Epithelial cell of esophagus (primary cell): ENCODE measurements around the gene ZC3H6.
"Not testable (repeated sequence)": the region's sequence is repeated elsewhere in the genome, so short reads cannot be mapped to it uniquely, and the experiment has no call there.

Experiments used
- DNase-seq: peaks from one replicate; pipeline ENCODE4 v3.0.0; 2010; ENCODE audit warnings: low read depth
- H3K4me3 ChIP-seq: 2 replicates; pipeline ENCODE4 v1.5.1; 2011; ENCODE audit warnings: mild to moderate bottlenecking, low read length, control low read depth
- TF ChIP-seq, protein P1 (sequence below): IDR thresholded peaks from 2 replicates; pipeline ENCODE4 v1.5.1; 2011; ENCODE audit warnings: low read depth, mild to moderate bottlenecking, low read length, control low read depth, inconsistent platforms; ENCODE audit not compliant: insufficient read depth; ENCODE audit errors: missing control alignments

Gene ZC3H6

GRCh38 chr2:112276954-112277353, 1.6 kb downstream of the ZC3H6 start:
- TF ChIP-seq, protein P1, sequence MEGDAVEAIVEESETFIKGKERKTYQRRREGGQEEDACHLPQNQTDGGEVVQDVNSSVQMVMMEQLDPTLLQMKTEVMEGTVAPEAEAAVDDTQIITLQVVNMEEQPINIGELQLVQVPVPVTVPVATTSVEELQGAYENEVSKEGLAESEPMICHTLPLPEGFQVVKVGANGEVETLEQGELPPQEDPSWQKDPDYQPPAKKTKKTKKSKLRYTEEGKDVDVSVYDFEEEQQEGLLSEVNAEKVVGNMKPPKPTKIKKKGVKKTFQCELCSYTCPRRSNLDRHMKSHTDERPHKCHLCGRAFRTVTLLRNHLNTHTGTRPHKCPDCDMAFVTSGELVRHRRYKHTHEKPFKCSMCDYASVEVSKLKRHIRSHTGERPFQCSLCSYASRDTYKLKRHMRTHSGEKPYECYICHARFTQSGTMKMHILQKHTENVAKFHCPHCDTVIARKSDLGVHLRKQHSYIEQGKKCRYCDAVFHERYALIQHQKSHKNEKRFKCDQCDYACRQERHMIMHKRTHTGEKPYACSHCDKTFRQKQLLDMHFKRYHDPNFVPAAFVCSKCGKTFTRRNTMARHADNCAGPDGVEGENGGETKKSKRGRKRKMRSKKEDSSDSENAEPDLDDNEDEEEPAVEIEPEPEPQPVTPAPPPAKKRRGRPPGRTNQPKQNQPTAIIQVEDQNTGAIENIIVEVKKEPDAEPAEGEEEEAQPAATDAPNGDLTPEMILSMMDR = no peak
- no peak for DNase-seq
- H3K4me3 ChIP-seq = peak overlapping the region; percentile 86

DNA sequence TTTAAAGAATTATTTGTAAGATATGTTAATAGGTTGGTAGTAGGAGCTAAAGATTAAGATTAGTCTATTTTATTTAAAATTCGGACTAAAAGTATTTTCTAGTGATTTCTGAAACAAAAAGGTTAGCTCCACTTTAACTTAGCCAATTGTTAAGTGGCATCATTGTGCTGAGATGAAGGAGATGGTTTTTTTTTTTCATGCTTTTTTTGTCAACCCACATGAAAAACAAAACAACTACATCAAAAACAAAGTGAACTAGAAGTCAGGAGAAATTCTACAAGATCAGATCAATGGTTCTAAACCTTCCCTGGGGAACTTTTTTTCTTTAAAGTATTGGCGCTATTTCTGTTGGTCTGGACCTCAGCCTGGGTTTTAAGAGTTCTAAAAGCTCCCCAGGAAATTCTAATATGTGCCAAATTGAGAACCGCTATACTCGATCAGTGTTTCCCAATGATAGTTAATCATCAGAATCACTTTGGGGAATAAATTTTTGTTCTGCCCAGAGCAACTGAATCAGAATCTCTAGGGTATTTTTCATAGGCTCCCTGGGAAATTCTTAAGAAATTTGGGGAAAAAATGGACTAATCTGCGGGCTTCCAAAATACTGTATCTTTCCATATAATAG, 2.3 kb downstream of the ZC3H6 start:
- TF ChIP-seq, protein P1 = no peak
- DNase-seq = no peak

GRCh38 chr2:112282066-112282465, 6.7 kb downstream of the ZC3H6 start:
- not testable (repeated sequence) for DNase-seq, H3K4me3 ChIP-seq

More for the DNA sequence above, 2.3 kb downstream of the ZC3H6 start:
- no peak overlapping the region for H3K4me3 ChIP-seq

- DNase-seq = peak; percentile 25
- H3K4me3 ChIP-seq = not testable (repeated sequence)
Measured at GRCh38 chr2:112283535-112283934, 8.1 kb downstream of the ZC3H6 start.

GRCh38 chr2:112290088-112290487, 14.7 kb downstream of the ZC3H6 start:
- no peak overlapping the region for H3K4me3 ChIP-seq
- DNase-seq = no peak

GRCh38 chr2:112290648-112291047, 15.3 kb downstream of the ZC3H6 start:
- no peak for DNase-seq
- H3K4me3 ChIP-seq = no peak overlapping the region
- TF ChIP-seq, protein P1 = no peak

More at GRCh38 chr2:112290088-112290487, 14.7 kb downstream of the ZC3H6 start:
- TF ChIP-seq, protein P1 = no peak

DNA sequence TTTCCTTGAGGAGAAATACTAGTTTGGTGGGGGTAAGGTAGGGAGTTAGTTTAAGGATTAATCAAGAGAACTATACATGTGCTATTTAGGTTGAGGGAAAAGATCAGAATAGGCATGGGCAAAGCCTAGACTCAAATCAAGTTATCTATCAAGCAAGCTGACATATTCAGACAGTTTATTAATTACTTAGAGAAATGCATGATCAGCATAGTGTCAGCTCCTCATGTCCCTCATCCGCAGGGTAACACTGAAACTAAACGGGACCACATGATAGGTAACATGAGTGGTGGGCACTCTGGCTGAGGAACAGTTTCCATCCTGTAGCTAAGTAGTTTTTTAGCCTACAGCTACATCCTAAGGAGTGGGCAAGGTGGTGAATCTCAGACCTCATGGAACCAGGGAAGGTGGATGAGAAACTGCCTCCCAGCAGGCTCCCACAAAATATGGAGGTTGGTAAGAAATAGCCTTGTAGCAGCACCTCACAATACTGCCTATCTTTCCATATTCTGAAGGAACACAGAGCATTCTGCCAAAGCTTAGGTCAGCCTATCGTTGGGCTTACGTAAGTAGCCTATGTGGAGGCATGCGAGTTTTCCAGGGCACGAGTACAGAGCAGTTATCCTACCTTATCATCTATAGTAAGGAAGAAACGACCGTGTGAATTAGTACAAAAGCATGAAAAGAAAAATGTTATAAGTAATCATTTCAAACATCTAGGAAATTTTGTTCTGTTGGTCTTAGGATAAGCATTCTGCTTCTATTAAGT, 18.4 kb downstream of the ZC3H6 start:
- no peak overlapping the region for H3K4me3 ChIP-seq
- no peak for DNase-seq
- TF ChIP-seq, protein P1 = no peak

DNA sequence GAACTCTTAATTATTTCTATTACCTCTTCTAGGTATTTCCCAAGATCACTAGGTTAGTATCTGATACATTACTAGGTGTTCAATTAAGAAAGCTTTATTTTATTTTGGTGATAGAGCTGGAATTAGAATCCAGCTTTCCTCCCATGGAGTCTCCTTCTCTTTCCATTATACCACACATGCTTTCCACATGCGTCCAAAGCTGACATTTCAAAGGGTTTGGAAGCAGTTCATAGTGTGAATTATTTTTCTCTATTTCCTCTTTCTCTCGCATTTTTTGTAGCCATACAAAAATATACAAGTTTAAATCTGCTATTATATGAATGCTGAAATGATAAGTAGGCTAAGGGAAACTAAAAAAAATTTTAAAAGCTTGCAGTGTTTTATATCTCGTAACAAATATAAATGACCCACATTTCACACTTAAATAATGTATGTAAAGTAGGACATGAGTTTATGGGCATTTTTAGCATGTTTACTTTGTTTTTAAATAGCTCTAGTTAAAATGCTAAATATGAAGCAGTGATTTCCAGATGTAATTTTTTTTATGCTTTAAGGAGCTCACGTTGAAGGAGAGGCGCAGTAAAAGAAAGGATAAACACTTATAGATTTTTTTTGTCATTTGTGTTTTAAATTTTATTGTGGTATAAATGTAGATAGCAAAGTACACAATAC, 20.1 kb downstream of the ZC3H6 start:
- DNase-seq = no peak
- no peak overlapping the region for H3K4me3 ChIP-seq
- TF ChIP-seq, protein P1 = no peak
